HTERT RPE-1 (cell line): ENCODE data around the gene KLHL35.
"Not testable (repeated sequence)": the region's sequence is repeated elsewhere in the genome, so short reads cannot be mapped to it uniquely, and the experiment has no call there.

Experiments used
- in situ Hi-C: fragments of 300-500 bp; cut with MboI; formaldehyde crosslinking; loops from 4 replicates; pipeline ENCODE4 v1.14.3; 2020; ENCODE audit warnings: low sequenced_read_pairs

KLHL35 gene

GRCh38 chr11:75428281-75428724 is 4.7 kb downstream of the KLHL35 start:
- in situ Hi-C loops: loop anchor here (25.0 kb wide), 1 partner anchor 109 kb away; the partner anchor contains the start of gene GDPD5

- in situ Hi-C loops: loop anchor here (25.0 kb wide), 1 partner anchor 110 kb away; the partner anchor contains the start of gene GDPD5
These were observed 5.8 kb downstream of the KLHL35 start for GRCh38 chr11:75427181-75427580.

- in situ Hi-C loops: loop anchor here (25.0 kb wide), 1 partner anchor 111 kb away; the partner anchor contains the start of gene GDPD5
These were observed 6.3 kb downstream of the KLHL35 start for GRCh38 chr11:75426720-75427086.

- in situ Hi-C loops: loop anchor here (25.0 kb wide), 1 partner anchor 112 kb away; the partner anchor contains the start of gene GDPD5
These were observed 7.6 kb downstream of the KLHL35 start for GRCh38 chr11:75425422-75425821.

- in situ Hi-C loops: no loop called here
These were observed 8.6 kb downstream of the KLHL35 start for GRCh38 chr11:75424396-75424795.

GRCh38 chr11:75423721-75424120 is 9.3 kb downstream of the KLHL35 start:
- in situ Hi-C loops: no loop called here

GRCh38 chr11:75422248-75423231 is 10.5 kb downstream of the KLHL35 start:
- in situ Hi-C loops: no loop called here

- in situ Hi-C loops: no loop called here
These were observed 11.1 kb downstream of the KLHL35 start for GRCh38 chr11:75421902-75422247.

GRCh38 chr11:75421035-75421602 is 11.9 kb downstream of the KLHL35 start:
- in situ Hi-C loops: no loop called here

- in situ Hi-C loops: no loop called here
These were observed 12.6 kb downstream of the KLHL35 start for GRCh38 chr11:75420224-75421034.

GRCh38 chr11:75413864-75414263 is 19.1 kb downstream of the KLHL35 start:
- in situ Hi-C loops: no loop called here

GRCh38 chr11:75413146-75413545 is 19.9 kb downstream of the KLHL35 start:
- in situ Hi-C loops: not testable (repeated sequence)

GRCh38 chr11:75409971-75410370 is 23.0 kb downstream of the KLHL35 start:
- in situ Hi-C loops: not testable (repeated sequence)

GRCh38 chr11:75408957-75409219 is 24.1 kb downstream of the KLHL35 start:
- in situ Hi-C loops: no loop called here

- in situ Hi-C loops: no loop called here
These were observed 26.6 kb downstream of the KLHL35 start for GRCh38 chr11:75406338-75406777.

GRCh38 chr11:75403983-75404658 is 28.9 kb downstream of the KLHL35 start:
- in situ Hi-C loops: no loop called here

- in situ Hi-C loops: no loop called here
These were observed 30.0 kb downstream of the KLHL35 start for GRCh38 chr11:75403037-75403436.

- in situ Hi-C loops: no loop called here
These were observed 30.8 kb downstream of the KLHL35 start for GRCh38 chr11:75402002-75402773.

- in situ Hi-C loops: no loop called here
These were observed 32.7 kb downstream of the KLHL35 start for GRCh38 chr11:75400146-75400865.
